HG02943 (cell line): ENCODE data around the gene FSTL4.

ENCODE experiments used
- ATAC-seq: cut with Tn5 transposase; IDR thresholded peaks from one replicate; pipeline ENCODE4 v1.9.1; 2021; ENCODE audit warnings: mild to moderate bottlenecking, low read depth, moderate library complexity; ENCODE audit not compliant: unreplicated experiment

Gene FSTL4

DNA sequence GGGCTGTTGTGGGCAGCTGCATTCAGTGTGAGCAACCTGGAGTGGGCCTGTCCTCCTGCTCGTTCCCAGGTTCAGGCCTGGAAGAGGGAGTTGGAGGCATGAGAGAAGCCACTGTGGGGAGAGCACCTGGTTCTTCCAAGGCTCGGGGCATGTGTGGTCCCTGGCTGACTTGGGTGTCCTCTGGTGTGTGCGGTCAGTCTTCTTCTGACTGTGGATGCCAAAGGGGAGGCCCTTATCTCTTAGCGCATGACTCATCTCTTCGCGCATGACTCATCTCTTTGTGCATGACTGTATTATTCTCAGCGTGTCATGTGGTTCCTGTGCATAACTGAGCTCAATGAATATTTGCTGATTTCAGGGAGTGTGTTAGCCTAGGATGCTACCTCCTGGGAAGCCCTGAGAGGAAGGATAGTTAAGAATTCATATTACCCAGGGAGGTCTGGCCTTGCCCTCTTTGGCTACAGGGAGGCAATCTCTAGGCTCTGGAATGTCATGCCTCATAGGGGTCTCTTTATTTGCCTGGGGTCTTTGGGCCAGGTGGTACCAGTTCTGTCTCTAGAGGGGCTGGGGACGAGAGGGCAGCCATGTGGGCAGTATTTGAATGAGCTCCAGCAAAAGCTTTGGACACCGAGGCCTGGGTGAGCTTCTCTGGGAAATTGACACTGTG, 371.8 kb downstream of the FSTL4 start:
- no peak for ATAC-seq

DNA sequence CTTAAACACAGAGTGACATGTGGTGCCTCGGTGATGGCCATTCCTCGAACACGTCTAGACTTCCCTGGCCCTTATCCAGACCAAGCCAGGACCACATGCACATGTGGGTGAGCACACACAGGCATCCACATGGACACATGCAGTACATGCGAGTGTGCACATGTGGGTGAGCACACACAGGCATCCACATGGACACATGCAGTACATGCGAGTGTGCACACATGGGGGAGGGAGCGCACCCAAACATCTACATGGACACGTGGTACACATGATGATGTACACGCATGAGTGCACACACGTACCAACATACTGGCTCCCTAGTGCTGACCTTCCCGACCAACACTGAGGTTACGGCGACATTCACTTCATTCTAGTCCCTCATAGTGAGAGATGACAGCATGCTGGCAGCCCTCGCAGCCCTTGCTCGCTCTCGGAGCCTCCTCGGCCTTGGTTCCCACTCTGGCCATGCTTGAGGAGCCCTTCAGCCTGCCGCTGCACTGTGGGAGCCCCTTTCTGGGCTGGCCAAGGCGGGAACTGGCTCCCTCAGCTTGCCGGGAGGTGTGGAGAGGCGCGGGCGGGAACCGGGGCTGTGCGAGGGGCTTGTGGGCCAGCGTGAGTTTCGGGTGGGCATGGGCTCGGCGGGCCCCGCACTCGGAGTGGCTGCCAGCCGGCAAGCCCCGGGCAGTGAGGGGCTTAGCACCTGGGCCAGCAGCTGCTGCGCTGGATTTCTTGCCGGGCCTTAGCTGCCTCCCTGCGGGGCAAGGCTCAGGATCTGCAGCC, 373.7 kb downstream of the FSTL4 start:
- ATAC-seq, result no peak

DNA sequence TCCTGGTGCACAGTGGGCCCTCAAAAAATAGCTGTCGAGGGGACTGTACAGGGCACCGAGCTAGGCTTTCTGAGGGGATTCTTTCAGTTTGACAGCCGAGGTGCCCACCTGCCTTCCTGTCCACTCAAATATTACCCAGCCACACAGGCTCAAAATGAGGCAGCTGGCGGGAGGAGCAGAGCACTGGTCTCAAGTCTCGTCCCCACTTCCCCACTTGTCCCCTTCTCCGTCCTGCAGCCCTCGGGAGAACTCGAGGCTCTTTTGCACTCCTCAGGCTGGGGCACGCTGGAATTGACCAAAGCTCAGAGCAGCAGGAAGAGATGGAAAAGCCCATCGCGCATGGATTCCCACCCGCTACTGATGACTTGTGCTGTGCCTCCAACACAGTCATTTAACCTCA, 375.4 kb downstream of the FSTL4 start:
- ATAC-seq, result no peak

DNA sequence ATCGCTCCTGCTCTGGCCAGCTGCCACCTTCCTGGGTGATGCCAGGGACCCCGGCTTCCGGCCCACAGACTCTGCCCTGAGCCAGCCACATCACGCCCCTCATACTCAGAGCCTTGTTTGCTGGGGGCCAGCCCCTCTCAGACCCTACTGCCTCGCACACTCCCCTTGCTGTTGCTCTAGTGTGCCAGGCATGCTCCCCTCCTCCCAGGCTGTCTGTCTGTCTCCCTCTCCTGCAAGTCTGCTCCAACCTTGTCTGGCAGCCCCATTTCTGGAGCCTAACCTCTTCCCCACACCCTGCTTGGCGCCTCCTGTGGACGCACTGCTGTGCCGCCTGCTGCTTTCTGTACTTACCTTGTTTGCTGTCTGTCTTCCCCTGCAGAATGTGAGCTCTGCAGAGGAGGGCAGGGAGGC, 375.8 kb downstream of the FSTL4 start:
- ATAC-seq, result no peak

DNA sequence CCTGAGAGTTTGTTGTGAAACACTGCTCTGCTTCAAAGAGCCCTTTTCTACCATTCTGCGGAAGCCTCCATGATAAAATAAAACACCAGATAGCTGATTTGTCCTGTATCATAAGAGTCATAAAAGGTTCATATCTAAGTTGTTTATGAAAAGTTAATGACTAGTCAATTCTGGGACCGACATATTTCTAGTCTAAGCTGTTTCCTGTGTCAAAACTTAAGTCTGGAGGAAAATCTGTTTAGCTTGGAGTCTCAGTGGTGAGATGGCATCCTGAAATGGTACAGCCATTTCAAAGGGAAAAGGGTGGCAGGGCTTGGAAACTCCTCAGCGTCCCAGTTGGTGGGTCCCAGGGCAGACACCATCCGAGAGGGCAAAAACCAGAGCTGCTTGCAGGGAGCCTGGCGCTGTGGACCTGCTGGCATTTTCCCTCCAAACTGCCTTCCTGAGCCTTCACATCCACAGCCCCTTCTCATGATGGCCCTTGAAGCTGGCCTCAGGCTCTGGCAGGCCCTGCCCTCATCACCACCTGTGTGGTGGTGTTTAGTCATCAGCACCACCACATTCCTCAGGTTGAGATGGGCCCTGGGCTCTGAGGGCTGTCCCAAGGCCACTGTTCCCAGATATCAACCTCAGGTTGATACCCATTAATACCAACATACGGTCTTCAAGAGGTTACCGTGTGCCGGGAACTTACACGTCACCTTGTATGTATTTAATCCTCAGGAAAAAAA, 376.5 kb downstream of the FSTL4 start:
- ATAC-seq, result no peak

DNA sequence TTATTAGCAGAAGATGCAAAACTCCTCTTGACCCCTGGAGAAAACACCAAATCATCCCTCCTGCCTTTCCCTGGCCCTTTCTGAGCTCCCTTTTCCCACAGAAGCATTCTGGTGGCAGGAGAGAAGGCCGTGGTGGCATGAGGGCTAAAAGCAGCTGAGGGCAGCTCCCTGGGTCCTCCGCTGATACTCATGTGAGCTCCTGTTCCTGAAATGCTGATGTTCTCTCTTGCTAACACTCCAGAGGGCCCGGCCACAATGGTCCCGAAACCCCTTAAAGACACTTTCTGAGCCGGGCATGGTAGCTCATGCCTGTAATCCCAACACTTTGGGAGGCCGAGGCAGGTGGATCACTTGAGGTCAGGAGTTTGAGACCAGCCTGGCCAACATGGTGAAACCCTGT, 377.4 kb downstream of the FSTL4 start:
- ATAC-seq, result no peak

DNA sequence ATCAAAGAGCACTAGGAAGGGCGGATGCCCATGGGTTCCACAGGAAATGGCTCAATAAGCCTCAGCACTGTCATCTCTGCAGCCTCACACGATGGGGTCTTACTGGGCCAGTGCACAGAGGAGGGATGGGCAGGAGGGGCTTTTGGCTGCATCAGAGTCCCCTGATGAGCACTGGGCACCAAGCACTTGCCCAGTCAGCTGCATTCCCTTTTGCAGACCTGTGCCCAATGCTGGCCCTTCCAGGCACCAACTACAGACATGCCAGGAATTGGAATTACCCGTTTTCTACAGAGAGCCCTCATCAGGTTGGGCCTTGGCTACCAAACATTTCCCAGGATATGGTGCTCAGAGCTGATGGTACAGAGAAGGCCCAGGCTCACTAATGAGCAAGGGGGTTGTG, 378.1 kb downstream of the FSTL4 start:
- ATAC-seq, result no peak

DNA sequence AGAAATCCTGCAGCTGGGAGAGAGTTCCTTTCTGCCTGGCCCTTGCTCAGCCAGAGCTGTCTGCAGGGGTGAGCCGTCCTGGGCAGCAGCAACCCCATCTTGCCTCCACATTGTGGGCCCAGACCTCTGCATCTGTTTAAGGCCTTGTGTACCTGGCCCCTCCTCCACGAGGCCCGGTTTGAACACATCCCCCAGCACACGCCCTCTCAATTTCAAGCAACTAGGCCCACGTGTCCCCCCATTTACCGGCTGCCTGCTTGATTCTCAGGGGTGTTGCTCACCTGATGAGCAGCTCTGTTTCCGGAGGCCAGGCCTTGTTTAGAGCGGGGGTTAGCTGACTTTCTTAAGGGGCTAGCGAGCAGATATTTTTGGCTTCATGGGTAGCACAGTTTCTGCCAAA, 378.7 kb downstream of the FSTL4 start:
- no peak for ATAC-seq

DNA sequence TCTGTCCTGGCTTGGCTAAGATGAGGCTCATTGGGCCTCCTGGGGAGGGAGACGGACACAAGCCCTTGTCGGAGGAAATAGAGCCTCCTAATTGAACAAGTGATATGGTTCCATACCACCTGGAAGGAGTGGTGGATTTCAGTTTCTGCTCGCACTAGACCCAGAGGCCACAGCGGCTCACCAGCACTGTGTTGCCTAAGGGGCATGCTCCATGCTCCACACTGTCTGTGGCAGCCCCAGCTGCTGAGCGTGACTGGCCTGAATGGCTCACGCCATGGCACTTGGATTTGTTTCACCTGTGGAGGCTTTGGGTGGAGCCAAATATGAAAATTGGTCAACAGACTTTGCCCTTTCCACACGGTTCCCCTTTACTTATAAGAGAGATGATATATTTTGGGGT, 379.4 kb downstream of the FSTL4 start:
- ATAC-seq, result no peak

DNA sequence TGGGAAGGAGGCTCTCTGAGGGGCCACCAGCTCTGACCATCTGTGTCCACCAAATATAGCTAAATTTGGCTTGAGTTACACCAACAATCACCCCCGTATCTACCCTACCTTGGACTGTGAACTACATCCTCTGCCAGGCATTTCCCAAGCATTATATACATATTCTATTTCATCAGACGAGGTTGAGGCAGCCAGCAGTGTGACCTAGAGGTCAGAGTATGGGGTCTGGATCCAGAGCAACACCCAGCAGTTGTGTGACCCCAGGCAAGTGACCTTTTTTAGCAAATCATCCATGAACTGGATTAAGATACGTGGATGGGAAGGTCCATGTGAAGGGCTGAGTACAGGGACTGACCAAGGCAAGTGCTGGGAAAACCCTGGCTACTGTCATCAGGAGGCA, 379.9 kb downstream of the FSTL4 start:
- no peak for ATAC-seq

DNA sequence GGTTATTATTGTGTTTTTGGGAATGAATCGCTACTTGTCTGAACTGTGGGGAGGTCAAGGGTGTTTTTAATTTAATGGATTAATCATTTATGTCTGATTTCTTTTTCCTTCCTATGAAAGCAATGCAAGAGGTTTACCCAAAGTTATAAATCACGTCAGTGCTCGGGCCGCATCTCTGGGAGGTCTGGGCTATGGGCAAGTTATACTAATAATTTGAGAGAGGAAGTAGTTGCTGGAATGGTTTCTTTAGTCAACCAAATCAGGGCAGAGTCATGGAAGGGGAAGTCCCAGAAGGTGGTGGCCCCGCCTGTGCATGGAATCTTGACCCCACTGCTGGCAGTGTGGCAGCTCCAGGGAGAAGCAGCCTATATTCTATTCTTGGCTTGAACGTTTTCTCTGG, 380.3 kb downstream of the FSTL4 start:
- ATAC-seq, result no peak

DNA sequence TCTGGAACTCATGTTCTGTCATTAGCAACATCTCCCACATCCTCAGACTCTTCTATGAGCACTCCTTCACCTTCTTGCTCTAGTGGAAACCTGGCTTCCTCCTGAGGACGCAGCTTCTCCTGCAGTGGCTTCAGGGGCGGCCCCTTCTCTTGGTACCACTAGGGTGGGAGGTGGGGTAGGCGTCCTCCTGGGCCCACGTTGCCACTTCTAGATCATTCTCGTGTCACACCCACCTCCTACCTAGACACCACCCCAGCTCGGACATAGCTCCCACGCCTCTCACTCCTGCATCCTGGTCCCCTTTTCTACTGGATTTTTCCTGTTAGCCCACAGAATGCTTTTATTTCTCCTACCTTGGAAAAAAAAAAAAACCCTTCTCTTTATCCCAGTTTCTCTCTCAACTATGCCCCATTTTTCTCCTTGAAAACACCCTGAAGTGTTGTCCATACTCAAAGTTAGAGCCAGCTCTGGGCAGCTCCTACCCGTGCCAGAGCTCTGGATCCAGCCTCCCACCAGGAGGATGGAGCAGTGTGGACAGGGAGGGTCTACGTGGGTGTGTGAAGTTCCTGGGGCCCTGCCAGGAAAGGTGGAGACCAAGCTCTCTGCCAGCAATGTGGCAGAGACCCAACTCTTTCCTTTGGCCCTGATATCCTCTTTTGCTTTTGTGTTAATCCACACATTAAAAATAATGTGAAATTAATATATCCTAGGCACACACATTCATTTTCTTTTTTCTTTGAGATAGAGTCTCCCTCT, 381.3 kb downstream of the FSTL4 start:
- ATAC-seq, result no peak

DNA sequence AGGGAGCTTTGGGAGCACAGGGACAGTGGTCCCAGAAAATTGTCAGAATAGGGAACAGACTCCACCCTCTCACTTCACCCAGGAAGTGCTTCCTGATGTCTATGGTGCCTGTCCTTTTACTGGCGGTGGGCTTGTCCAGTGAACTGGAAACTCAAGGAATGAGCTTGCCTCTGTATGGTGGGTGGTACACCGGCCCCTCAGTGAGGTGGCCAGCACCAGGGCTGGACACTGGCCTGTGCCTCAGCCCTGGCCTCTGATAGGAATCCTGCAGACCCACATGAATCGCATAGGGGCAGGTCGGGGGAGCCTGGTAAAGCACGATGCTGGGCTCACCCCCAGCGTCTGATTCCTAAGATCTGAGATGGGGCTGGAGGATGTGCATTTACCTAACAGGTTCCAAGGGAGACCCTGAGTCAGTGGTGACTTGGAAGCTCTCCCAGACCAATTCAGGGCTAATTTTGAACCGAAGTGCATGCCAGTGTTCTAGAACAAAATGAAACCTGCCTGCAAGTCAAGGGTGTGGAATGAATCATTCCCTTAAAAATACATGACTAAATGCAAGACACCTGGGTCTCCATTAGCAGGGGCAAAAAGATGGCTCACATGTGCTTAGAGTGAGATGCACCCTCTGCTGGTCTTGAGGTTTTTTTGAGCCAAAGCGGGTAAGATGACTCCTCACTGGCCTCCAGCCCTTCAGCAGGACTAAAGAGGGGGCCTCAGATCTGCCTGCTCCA, 382.2 kb downstream of the FSTL4 start:
- no peak for ATAC-seq

DNA sequence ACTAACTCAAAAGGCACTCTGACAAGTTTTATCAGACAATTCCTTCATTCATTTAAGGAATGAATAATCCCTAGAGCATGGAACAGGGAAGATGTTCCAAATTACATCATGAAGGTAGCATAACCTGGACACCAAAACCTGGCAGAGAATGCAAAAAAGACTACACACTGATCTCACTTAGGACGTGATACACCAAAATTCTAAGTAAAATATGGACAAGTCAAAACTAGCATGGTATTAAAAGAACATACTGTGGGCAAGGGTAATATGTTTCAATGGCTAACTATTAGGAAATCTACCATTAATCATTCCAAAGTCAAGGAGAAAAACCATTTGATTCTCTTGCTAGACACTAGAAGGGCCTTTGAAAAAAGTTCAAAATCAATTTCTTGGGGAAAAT, 384.0 kb downstream of the FSTL4 start:
- ATAC-seq, result no peak

DNA sequence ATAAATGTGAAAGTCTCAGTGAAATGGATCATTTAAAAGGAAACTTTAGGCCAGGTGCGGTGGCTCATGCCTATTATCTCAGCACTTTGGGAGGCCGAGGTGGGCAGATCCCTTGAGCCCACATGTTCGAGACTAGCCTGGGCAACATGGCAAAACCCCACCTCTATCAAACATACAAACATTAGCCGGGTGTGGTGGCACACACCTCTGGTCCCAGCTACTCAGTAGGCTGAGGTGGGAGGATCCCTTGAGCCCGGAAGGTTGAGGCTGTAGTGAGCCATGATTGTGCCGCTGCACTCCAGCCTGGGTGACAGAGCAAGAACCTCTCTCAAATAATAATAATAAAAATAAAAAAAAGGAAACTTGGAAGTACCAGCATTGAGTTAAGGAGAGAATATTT, 384.4 kb downstream of the FSTL4 start:
- ATAC-seq, result no peak

DNA sequence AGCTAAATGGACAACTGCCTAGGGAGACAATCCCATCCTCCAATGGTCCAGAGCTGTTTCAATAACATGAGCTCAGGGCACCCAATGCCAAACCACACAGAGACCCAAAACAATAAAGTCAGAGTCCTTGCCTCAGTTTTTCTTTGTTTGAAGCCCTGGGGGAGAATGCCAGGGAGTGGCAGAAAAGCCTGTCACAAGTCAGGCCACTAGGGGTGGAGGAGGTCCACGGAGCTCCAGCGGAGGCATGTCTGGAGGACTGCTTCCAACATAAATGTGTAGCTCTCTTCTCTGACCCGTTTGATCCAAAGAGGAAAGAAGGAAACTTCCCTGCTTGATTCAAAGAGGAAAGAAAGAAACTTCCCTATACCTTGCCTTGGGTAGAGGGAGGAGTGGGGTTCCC, 385.3 kb downstream of the FSTL4 start:
- no peak for ATAC-seq

DNA sequence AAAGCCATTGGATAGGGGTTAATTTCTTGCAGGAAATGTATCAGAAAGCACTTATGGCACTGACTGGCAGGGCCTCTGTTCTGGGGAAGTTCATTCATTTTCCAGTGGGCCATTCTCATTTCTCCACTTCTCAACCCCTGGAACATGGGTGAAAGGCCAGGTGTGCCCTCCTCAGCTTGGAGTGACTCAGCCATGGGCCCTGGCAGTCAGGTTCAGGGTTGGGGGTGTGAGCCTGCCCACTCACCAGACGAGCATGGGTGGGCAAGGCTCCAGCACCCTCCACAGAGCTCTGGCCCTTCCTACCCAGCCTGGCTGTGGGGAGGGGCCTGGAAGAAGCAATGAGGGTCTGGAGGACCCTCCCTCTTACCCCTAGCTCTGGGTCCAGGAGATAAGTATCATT, 386.2 kb downstream of the FSTL4 start:
- ATAC-seq, result no peak

DNA sequence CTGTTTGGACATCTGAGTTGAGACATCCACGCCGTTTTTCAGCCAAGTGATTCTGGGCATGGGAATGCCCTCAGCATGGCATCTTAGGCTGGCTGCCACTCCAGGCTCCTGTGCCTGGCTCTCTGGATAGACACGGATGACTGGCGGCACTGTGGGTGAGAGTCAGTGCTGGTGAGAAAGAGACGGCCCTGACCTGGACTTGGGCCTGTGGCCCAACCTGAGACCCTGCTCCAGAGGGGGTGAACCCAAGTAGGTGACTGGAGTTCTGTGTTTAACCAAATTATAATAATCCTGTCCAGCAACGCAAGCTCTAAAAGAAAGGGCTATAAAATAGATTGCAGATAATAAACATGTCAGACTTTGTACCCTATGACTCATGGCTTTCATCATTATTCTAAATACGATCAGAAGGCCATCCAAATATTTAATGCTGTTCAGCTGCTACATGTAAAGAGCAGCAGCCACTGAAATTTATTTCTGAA, 386.6 kb downstream of the FSTL4 start:
- ATAC-seq, result no peak

DNA sequence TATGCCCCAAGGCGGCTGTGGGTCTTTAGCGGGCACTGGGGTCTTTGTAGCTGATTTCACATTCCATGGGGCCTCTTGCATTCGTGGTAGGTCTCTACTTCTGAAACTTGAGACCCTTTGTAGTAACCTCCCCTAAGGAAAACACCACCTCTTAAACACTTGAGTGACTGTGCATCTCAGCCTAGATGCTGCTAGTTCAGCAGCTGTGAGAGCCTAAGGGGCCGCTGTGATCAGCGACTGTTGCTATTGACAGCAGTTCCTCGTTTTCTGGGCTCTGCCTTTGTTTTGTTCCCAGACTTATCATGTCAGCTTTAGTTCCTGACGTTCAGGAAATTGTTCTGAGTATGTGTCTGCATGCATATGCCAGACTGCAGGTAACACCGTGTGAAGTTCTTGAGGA, 389.4 kb downstream of the FSTL4 start:
- ATAC-seq, result no peak

DNA sequence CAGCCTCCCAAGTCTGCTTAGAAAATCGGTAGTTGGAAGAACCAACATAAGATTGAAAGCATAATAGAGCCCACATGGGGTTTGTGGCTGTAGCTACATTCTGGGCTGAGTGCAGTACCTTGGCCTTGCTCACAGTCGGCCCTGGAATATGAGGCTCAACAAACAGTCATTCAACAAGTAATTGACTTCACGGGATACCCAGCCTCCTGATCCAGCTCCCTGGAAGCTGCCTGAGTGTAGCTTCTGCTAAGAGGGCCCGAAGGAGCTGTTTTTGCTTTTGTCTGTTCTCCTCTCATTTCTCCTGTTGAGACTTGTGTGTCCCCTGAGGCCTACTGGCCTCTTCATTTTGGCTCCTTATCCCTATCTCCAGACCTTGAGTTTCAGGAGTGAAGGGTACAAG, 389.8 kb downstream of the FSTL4 start:
- no peak for ATAC-seq
